ENCODE results near the gene KIAA1614.
A peak's percentile ranks its signal among the peaks of the same experiment; 100 is the strongest.

The KIAA1614 gene

GRCh38 chr1:180930687-180931086, 18.0 kb downstream of the KIAA1614 start:
- peaks cover 100% of the 10 kb centered on the region for H3K4me1 ChIP-seq
- TF ChIP-seq Cebpa-rat (IDR thresholded peaks at IDR 0.05) = no peak
- no peaks in the 10 kb centered on the region for H3K36me3 ChIP-seq
- H3K9ac ChIP-seq = peak overlapping the region; percentile 23; the same call in 1 of the 2 replicates
- no peaks in the 10 kb centered on the region for H4K20me1 ChIP-seq
- no peaks in the 10 kb centered on the region for H3K27me3 ChIP-seq
- H3K27ac ChIP-seq = peak overlapping the region; percentile 78
- peak overlapping the region; percentile 92 for H3K4me2 ChIP-seq
- H3K4me3 ChIP-seq = no peak overlapping the region
- H3K9me3 ChIP-seq = no peaks in the 10 kb centered on the region

GRCh38 chr1:180931529-180931928, 18.8 kb downstream of the KIAA1614 start:
- peak overlapping the region; percentile 92 for H3K4me2 ChIP-seq
- H3K9me3 ChIP-seq = no peaks in the 10 kb centered on the region
- H3K27me3 ChIP-seq = no peaks in the 10 kb centered on the region
- no peak overlapping the region for H3K4me3 ChIP-seq
- TF ChIP-seq Cebpa-rat (IDR thresholded peaks at IDR 0.05) = peak; percentile 84
- peak overlapping the region; percentile 78 for H3K27ac ChIP-seq
- H3K9ac ChIP-seq = peak overlapping the region; percentile 23
- no peaks in the 10 kb centered on the region for H4K20me1 ChIP-seq
- no peaks in the 10 kb centered on the region for H3K36me3 ChIP-seq
- peaks cover 100% of the 10 kb centered on the region for H3K4me1 ChIP-seq

- TF ChIP-seq Cebpa-rat (IDR thresholded peaks at IDR 0.05) = no peak
- peaks cover 100% of the 10 kb centered on the region for H3K4me1 ChIP-seq
- H4K20me1 ChIP-seq = no peaks in the 10 kb centered on the region
- H3K27me3 ChIP-seq = no peaks in the 10 kb centered on the region
- peak overlapping the region; percentile 23; the same call in 1 of the 2 replicates for H3K9ac ChIP-seq
- H3K27ac ChIP-seq = peak overlapping the region; percentile 78
- H3K4me3 ChIP-seq = no peak overlapping the region
- no peaks in the 10 kb centered on the region for H3K36me3 ChIP-seq
- H3K9me3 ChIP-seq = no peaks in the 10 kb centered on the region
- H3K4me2 ChIP-seq = peak overlapping the region; percentile 92
Measured at GRCh38 chr1:180932378-180932777, 19.7 kb downstream of the KIAA1614 start.

GRCh38 chr1:180933141-180933540, 20.4 kb downstream of the KIAA1614 start:
- no peak for TF ChIP-seq Cebpa-rat (IDR thresholded peaks at IDR 0.05)
- H3K4me1 ChIP-seq = peaks cover 100% of the 10 kb centered on the region
- H3K27ac ChIP-seq = peak overlapping the region; percentile 78; the same call in 1 of the 2 replicates
- peak overlapping the region; percentile 92 for H3K4me2 ChIP-seq
- H3K4me3 ChIP-seq = no peak overlapping the region
- no peaks in the 10 kb centered on the region for H3K9me3 ChIP-seq
- no peaks in the 10 kb centered on the region for H3K36me3 ChIP-seq
- no peaks in the 10 kb centered on the region for H4K20me1 ChIP-seq
- no peak overlapping the region for H3K9ac ChIP-seq
- H3K27me3 ChIP-seq = no peaks in the 10 kb centered on the region

- H3K9me3 ChIP-seq = no peaks in the 10 kb centered on the region
- H3K9ac ChIP-seq = peak overlapping the region; percentile 54
- peak overlapping the region; percentile 92 for H3K4me2 ChIP-seq
- no peaks in the 10 kb centered on the region for H4K20me1 ChIP-seq
- peak overlapping the region; percentile 27 for H3K4me3 ChIP-seq
- peak overlapping the region; percentile 75 for H3K27ac ChIP-seq
- no peak for TF ChIP-seq Cebpa-rat (IDR thresholded peaks at IDR 0.05)
- H3K27me3 ChIP-seq = no peaks in the 10 kb centered on the region
- H3K4me1 ChIP-seq = peaks cover 100% of the 10 kb centered on the region
- H3K36me3 ChIP-seq = no peaks in the 10 kb centered on the region
Measured at GRCh38 chr1:180934563-180934962, 21.9 kb downstream of the KIAA1614 start.

GRCh38 chr1:180935326-180936109, 22.8 kb downstream of the KIAA1614 start:
- TF ChIP-seq Cebpa-rat (IDR thresholded peaks at IDR 0.05) = no peak
- Histone ChIP-seq H3K27me3 (no peaks in the 10 kb centered on the region), H4K20me1 (no peaks in the 10 kb centered on the region), H3K4me3 (peak overlapping the region; percentile 27; the same call in 1 of the 2 replicates), H3K4me1 (peaks cover 100% of the 10 kb centered on the region), H3K9me3 (no peaks in the 10 kb centered on the region), H3K4me2 (peak overlapping the region; percentile 92), H3K36me3 (no peaks in the 10 kb centered on the region), H3K27ac (peak overlapping the region; percentile 75), H3K9ac (peak overlapping the region; percentile 54)

GRCh38 chr1:180936110-180937011, 23.7 kb downstream of the KIAA1614 start:
- Histone ChIP-seq H3K4me1 (peaks cover 96% of the 10 kb centered on the region), H3K4me2 (peak overlapping the region; percentile 92)

GRCh38 chr1:180937012-180937372, 24.3 kb downstream of the KIAA1614 start:
- Histone ChIP-seq H3K4me1 (peaks cover 93% of the 10 kb centered on the region), H3K27me3 (no peaks in the 10 kb centered on the region), H3K4me2 (peak overlapping the region; percentile 92), H3K9ac (peak overlapping the region; percentile 28; the same call in 1 of the 2 replicates), H3K27ac (peak overlapping the region; percentile 75), H4K20me1 (no peaks in the 10 kb centered on the region), H3K4me3 (no peak overlapping the region; the same call in 1 of the 2 replicates), H3K36me3 (0 out of 2 replicates have a peak, but pooled peaks cover 3% of the 10 kb centered on the region), H3K9me3 (no peaks in the 10 kb centered on the region)
- TF ChIP-seq Cebpa-rat (IDR thresholded peaks at IDR 0.05) = no peak

More at GRCh38 chr1:180936110-180937011, 23.7 kb downstream of the KIAA1614 start:
- TF ChIP-seq Cebpa-rat (IDR thresholded peaks at IDR 0.05) = no peak
- H3K9ac ChIP-seq = peak overlapping the region; percentile 54; the same call in 1 of the 2 replicates
- H3K27me3 ChIP-seq = no peaks in the 10 kb centered on the region
- peak overlapping the region; percentile 75 for H3K27ac ChIP-seq
- H4K20me1 ChIP-seq = no peaks in the 10 kb centered on the region
- 0 out of 2 replicates have a peak, but pooled peaks cover 3% of the 10 kb centered on the region for H3K36me3 ChIP-seq
- no peak overlapping the region for H3K4me3 ChIP-seq
- H3K9me3 ChIP-seq = no peaks in the 10 kb centered on the region

GRCh38 chr1:180937624-180938225, 25.0 kb downstream of the KIAA1614 start:
- no peak overlapping the region for H3K4me3 ChIP-seq
- peaks cover 85% of the 10 kb centered on the region for H3K4me1 ChIP-seq
- peak overlapping the region; percentile 92 for H3K4me2 ChIP-seq
- no peaks in the 10 kb centered on the region for H4K20me1 ChIP-seq
- peak overlapping the region; percentile 28; the same call in 1 of the 2 replicates for H3K9ac ChIP-seq
- peak overlapping the region; percentile 75 for H3K27ac ChIP-seq
- H3K9me3 ChIP-seq = no peaks in the 10 kb centered on the region
- no peaks in the 10 kb centered on the region for H3K27me3 ChIP-seq
- TF ChIP-seq Cebpa-rat (IDR thresholded peaks at IDR 0.05) = no peak
- H3K36me3 ChIP-seq = 0 out of 2 replicates have a peak, but pooled peaks cover 3% of the 10 kb centered on the region
